GM08714 (cell line): ENCODE results near the gene DSCAM.

ENCODE experiments used
- H3K4me3 ChIP-seq: fragments of 200-500 bp; sonication (Bioruptor generic); 2 replicates; pipeline ENCODE4 v1.5.1; 2014; ENCODE audit warnings: mild to moderate bottlenecking, low read length, inconsistent platforms
- ZNF274 ChIP-seq: IDR thresholded peaks from 2 replicates; pipeline ENCODE4 v1.6.1; 2012; ENCODE audit warnings: mild to moderate bottlenecking, low read depth, low read length

The DSCAM gene

GRCh38 chr21:40723966-40724365 is 123.0 kb downstream of the DSCAM start:
- no peak overlapping the region for H3K4me3 ChIP-seq
- no peak for TF ChIP-seq ZNF274

- H3K4me3 ChIP-seq, result no peak overlapping the region
- TF ChIP-seq ZNF274, result no peak
Measured at GRCh38 chr21:40723317-40723716, 123.6 kb downstream of the DSCAM start.

GRCh38 chr21:40719615-40720014 is 127.3 kb downstream of the DSCAM start:
- H3K4me3 ChIP-seq, result no peak overlapping the region
- no peak for TF ChIP-seq ZNF274

GRCh38 chr21:40717028-40717427 is 129.9 kb downstream of the DSCAM start:
- no peak overlapping the region for H3K4me3 ChIP-seq
- TF ChIP-seq ZNF274, result no peak

GRCh38 chr21:40714536-40714935 is 132.4 kb downstream of the DSCAM start:
- H3K4me3 ChIP-seq, result no peak overlapping the region
- TF ChIP-seq ZNF274, result no peak

- no peak for TF ChIP-seq ZNF274
- no peak overlapping the region for H3K4me3 ChIP-seq
Measured at GRCh38 chr21:40707656-40708244, 139.2 kb downstream of the DSCAM start.

- TF ChIP-seq ZNF274, result no peak
- no peak overlapping the region for H3K4me3 ChIP-seq
Measured at GRCh38 chr21:40706806-40707655, 139.9 kb downstream of the DSCAM start.

GRCh38 chr21:40706176-40706575 is 140.8 kb downstream of the DSCAM start:
- TF ChIP-seq ZNF274, result no peak
- H3K4me3 ChIP-seq, result no peak overlapping the region

- H3K4me3 ChIP-seq, result no peak overlapping the region
- TF ChIP-seq ZNF274, result no peak
Measured at GRCh38 chr21:40704141-40704540, 142.8 kb downstream of the DSCAM start.

GRCh38 chr21:40699366-40699765 is 147.6 kb downstream of the DSCAM start:
- H3K4me3 ChIP-seq, result no peak overlapping the region
- TF ChIP-seq ZNF274, result no peak

- H3K4me3 ChIP-seq, result no peak overlapping the region
- no peak for TF ChIP-seq ZNF274
Measured at GRCh38 chr21:40696246-40696645, 150.7 kb downstream of the DSCAM start.

- TF ChIP-seq ZNF274, result no peak
Measured at GRCh38 chr21:40689840-40690360, 157.1 kb downstream of the DSCAM start.

GRCh38 chr21:40689217-40689616 is 157.7 kb downstream of the DSCAM start:
- TF ChIP-seq ZNF274, result no peak
- no peak overlapping the region for H3K4me3 ChIP-seq

More at GRCh38 chr21:40689840-40690360, 157.1 kb downstream of the DSCAM start:
- no peak overlapping the region for H3K4me3 ChIP-seq

GRCh38 chr21:40688106-40688864 is 158.7 kb downstream of the DSCAM start:
- H3K4me3 ChIP-seq, result no peak overlapping the region

More at GRCh38 chr21:40688106-40688864, 158.7 kb downstream of the DSCAM start:
- no peak for TF ChIP-seq ZNF274
